OCI-LY3 (cell line): ENCODE data around the gene RAB32.

ENCODE experiments used
- EZH2phosphoT487 ChIP-seq: fragments of 200-600 bp; shearing (Covaris generic); IDR thresholded peaks from 2 replicates; pipeline ENCODE4 v1.6.1; 2018; ENCODE audit warnings: antibody characterized with exemption, mixed run types, low read depth
- TF ChIP-seq, protein P1 (sequence below): fragments of 200-600, 300-600 bp; sonication (generic); IDR thresholded peaks from 2 replicates; pipeline ENCODE4 v1.5.1; 2014; ENCODE audit warnings: antibody characterized with exemption, low read length, low read depth

DNA sequence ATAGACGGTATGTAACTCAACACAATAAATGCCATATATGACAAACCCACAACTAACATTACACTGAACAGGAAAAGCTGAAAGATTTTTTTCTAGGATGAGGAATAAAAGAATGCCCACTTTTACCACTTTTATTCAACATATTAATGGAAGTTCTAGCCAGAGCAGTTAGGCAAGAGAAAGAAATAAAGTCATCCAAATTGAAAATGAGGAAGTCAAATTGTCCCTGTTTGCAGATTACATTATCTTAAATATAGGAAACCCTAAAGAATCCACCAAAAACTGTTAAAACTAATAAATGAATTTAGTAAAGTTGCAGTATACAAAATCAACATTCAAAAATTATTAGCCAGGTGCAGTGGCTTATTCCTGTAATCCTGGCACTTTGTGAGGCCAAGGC, 30.6 kb downstream of the RAB32 start:
- TF ChIP-seq, protein P1, sequence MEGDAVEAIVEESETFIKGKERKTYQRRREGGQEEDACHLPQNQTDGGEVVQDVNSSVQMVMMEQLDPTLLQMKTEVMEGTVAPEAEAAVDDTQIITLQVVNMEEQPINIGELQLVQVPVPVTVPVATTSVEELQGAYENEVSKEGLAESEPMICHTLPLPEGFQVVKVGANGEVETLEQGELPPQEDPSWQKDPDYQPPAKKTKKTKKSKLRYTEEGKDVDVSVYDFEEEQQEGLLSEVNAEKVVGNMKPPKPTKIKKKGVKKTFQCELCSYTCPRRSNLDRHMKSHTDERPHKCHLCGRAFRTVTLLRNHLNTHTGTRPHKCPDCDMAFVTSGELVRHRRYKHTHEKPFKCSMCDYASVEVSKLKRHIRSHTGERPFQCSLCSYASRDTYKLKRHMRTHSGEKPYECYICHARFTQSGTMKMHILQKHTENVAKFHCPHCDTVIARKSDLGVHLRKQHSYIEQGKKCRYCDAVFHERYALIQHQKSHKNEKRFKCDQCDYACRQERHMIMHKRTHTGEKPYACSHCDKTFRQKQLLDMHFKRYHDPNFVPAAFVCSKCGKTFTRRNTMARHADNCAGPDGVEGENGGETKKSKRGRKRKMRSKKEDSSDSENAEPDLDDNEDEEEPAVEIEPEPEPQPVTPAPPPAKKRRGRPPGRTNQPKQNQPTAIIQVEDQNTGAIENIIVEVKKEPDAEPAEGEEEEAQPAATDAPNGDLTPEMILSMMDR, result no peak
- no peak for TF ChIP-seq EZH2phosphoT487
